WTC11 (cell line): ENCODE measurements around the gene GLI2. TPM values are rescaled to one million over a fixed set of nuclear protein-coding genes. Genes with fewer than 3 reads are reported as not detected.

Source experiments
- ATAC-seq: fragments of 200-7000 bp; cut with Tn5 transposase; 2 replicates; pipeline ENCODE4 v1.10.0; 2021; ENCODE audit warnings: mild to moderate bottlenecking, moderate library complexity
- CTCF ChIA-PET: fragments of 300-600 bp; sonication (Branson Sonifier 250); formaldehyde crosslinking; loops from one replicate; lab custom pipeline; 2021; ENCODE audit warnings: antibody characterized with exemption; lab: Charles Lee
- POLR2A ChIA-PET: fragments of 350-600 bp; sonication (Branson Sonifier 250); formaldehyde crosslinking; loops from one replicate; lab custom pipeline; 2021; ENCODE audit warnings: antibody characterized with exemption; lab: Charles Lee
- DNase-seq: peaks from one replicate; pipeline ENCODE4 v3.0.0; 2021; ENCODE audit warnings: low spot score
- H3K27ac Mint-ChIP-seq: 2 replicates; pipeline ENCODE4 v1.8.0; 2021; ENCODE audit warnings: mixed read lengths
- H3K27me3 Mint-ChIP-seq: 2 replicates; pipeline ENCODE4 v1.8.0; 2021; ENCODE audit warnings: low read depth, mild to moderate bottlenecking, moderate library complexity, mixed read lengths
- H3K36me3 Mint-ChIP-seq: 2 replicates; pipeline ENCODE4 v1.8.0; 2021; ENCODE audit warnings: mixed read lengths
- H3K4me1 Mint-ChIP-seq: 2 replicates; pipeline ENCODE4 v1.8.0; 2022; ENCODE audit warnings: mixed read lengths
- H3K4me3 Mint-ChIP-seq: 2 replicates; pipeline ENCODE4 v1.8.0; 2021; ENCODE audit warnings: mild to moderate bottlenecking, moderate library complexity, mixed read lengths
- H3K9me3 Mint-ChIP-seq: 2 replicates; pipeline ENCODE4 v1.8.0; 2021; ENCODE audit warnings: mixed read lengths
- IRF2 ChIP-seq: sonication (generic); formaldehyde crosslinking; IDR thresholded peaks from 2 replicates; pipeline ENCODE4 v1.8.0; 2022; ENCODE audit warnings: low read depth, missing genetic modification reagents, borderline replicate concordance
- JAZF1 ChIP-seq: fragments of 250-450 bp; sonication (Bioruptor Pico); IDR thresholded peaks from 2 replicates; pipeline ENCODE4 v1.9.0; 2021; ENCODE audit warnings: moderate library complexity, mild to moderate bottlenecking, inconsistent platforms
- JUN ChIP-seq: sonication (generic); formaldehyde crosslinking; IDR thresholded peaks from 2 replicates; pipeline ENCODE4 v1.8.0; 2023; ENCODE audit warnings: mild to moderate bottlenecking, missing genetic modification reagents
- KAT7 ChIP-seq: sonication (generic); formaldehyde crosslinking; IDR thresholded peaks from 2 replicates; pipeline ENCODE4 v1.8.1; 2023; ENCODE audit warnings: missing genetic modification reagents, mild to moderate bottlenecking, borderline replicate concordance
- MXD4 ChIP-seq: fragments of 250-450 bp; sonication (Bioruptor Pico); IDR thresholded peaks from 2 replicates; pipeline ENCODE4 v1.8.0; 2021; ENCODE audit warnings: mild to moderate bottlenecking, moderate library complexity, borderline replicate concordance
- NR1H2 ChIP-seq: sonication (generic); formaldehyde crosslinking; IDR thresholded peaks from 2 replicates; pipeline ENCODE4 v1.9.0; 2021; ENCODE audit warnings: mild to moderate bottlenecking, moderate library complexity, missing genetic modification reagents
- PRRX2 ChIP-seq: fragments of 250-450 bp; sonication (Bioruptor Pico); IDR thresholded peaks from 2 replicates; pipeline ENCODE4 v1.8.0; 2021; ENCODE audit warnings: mild to moderate bottlenecking
- RORB ChIP-seq: fragments of 250-450 bp; sonication (Bioruptor Pico); IDR thresholded peaks from 2 replicates; pipeline ENCODE4 v1.9.0; 2021; ENCODE audit warnings: mild to moderate bottlenecking
- SMAD3 ChIP-seq: sonication (generic); formaldehyde crosslinking; IDR thresholded peaks from 2 replicates; pipeline ENCODE4 v1.8.0; 2022; ENCODE audit warnings: missing genetic modification reagents, mild to moderate bottlenecking, borderline replicate concordance
- SOX15 ChIP-seq: fragments of 250-450 bp; sonication (Bioruptor Pico); IDR thresholded peaks from 2 replicates; pipeline ENCODE4 v1.9.0; 2021; ENCODE audit warnings: mild to moderate bottlenecking
- SP1 ChIP-seq: sonication (generic); formaldehyde crosslinking; conservative IDR thresholded peaks from 2 replicates; pipeline ENCODE4 v1.8.1; 2022; ENCODE audit warnings: missing genetic modification reagents
- total RNA-seq: library from RNA; stranded (reverse); gene quantifications from 3 replicates; pipeline ENCODE4 v1.2.3, GENCODE V29; 2021
- TF ChIP-seq, protein P1 (sequence below): sonication (generic); formaldehyde crosslinking; conservative IDR thresholded peaks from 2 replicates; pipeline ENCODE4 v1.8.1; 2023; ENCODE audit warnings: mild to moderate bottlenecking, low read depth, missing genetic modification reagents, moderate library complexity
- TF ChIP-seq, protein P2 (sequence below): sonication (generic); formaldehyde crosslinking; IDR thresholded peaks from 2 replicates; pipeline ENCODE4 v1.8.1; 2022; ENCODE audit warnings: mild to moderate bottlenecking, missing genetic modification reagents, moderate library complexity, borderline replicate concordance
- TF ChIP-seq, protein P3 (sequence below): sonication (generic); formaldehyde crosslinking; IDR thresholded peaks from 2 replicates; pipeline ENCODE4 v1.8.1; 2022; ENCODE audit warnings: low read depth, missing genetic modification reagents, borderline replicate concordance
- TF ChIP-seq, protein P4 (sequence below): fragments of 250-450 bp; sonication (Bioruptor Pico); IDR thresholded peaks from 2 replicates; pipeline ENCODE4 v1.9.0; 2021; ENCODE audit warnings: mild to moderate bottlenecking
- TF ChIP-seq, protein P5 (sequence below): fragments of 250-450 bp; sonication (Bioruptor Pico); conservative IDR thresholded peaks from 2 replicates; pipeline ENCODE4 v1.9.0; 2021; ENCODE audit warnings: mild to moderate bottlenecking
- TF ChIP-seq, protein P6 (sequence below): sonication (generic); formaldehyde crosslinking; IDR thresholded peaks from 2 replicates; pipeline ENCODE4 v1.8.1; 2022; ENCODE audit warnings: low read depth, mild to moderate bottlenecking, moderate library complexity, missing genetic modification reagents, borderline replicate concordance
- TF ChIP-seq, protein P7 (sequence below): sonication (generic); formaldehyde crosslinking; IDR thresholded peaks from 2 replicates; pipeline ENCODE4 v1.8.1; 2023; ENCODE audit warnings: mild to moderate bottlenecking, missing genetic modification reagents, moderate library complexity
- TF ChIP-seq, protein P8 (sequence below): sonication (generic); formaldehyde crosslinking; IDR thresholded peaks from 2 replicates; pipeline ENCODE4 v1.8.0; 2022; ENCODE audit warnings: mild to moderate bottlenecking, missing genetic modification reagents
- TF ChIP-seq, protein P9 (sequence below): sonication (generic); formaldehyde crosslinking; IDR thresholded peaks from 2 replicates; pipeline ENCODE4 v1.8.0; 2022; ENCODE audit warnings: mild to moderate bottlenecking, missing genetic modification reagents

GLI2 gene
- total RNA-seq, 1 experiment from 2014 or later: 60.9 TPM

DNA sequence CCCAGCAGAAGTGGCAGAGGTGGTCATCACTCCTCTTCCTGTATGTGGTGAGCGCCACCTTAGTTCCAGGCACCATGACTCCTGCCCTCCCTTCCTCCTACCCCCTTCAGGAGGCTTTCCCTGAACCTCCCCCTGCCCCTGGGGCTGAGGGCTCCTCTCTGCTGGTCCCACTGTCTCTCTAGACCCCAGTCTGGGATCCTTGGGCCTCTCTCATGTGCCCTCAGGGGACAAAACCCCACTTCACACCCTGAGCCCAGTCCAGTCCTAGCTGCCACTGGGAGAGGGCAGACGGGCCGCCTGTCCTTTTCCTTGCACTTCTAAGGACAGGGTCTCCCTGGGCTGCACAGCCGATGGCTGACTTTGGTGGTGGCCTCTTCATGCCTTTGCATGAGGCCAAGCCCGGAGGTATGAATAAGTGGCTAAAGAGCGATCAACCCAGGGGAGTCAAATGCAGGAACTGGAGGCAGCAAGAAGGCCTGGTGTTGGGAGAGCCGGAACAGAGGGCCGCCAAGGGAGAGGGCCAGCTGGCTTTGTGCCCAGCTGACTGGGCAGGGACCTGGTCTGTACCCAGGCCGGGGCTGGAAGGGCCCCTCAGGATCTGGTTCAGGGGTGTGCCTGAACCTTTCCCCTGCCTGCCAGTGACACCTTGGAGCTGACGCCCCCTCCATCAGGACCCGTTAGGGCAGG lies 29.5 kb downstream of the GLI2 start:
- peaks cover 71% of the 10 kb centered on the region for H3K4me1 Mint-ChIP-seq
- TF ChIP-seq JUN (CRISPR knock-in tag) (no peak), SMAD3 (CRISPR knock-in tag) (no peak), SP1 (CRISPR knock-in tag) (no peak), PRRX2 (CRISPR knock-in tag) (no peak), SOX15 (CRISPR knock-in tag) (no peak), MXD4 (no peak), KAT7 (CRISPR knock-in tag) (no peak), JAZF1 (CRISPR knock-in tag) (no peak), NR1H2 (no peak), IRF2 (no peak), RORB (CRISPR knock-in tag) (no peak)
- TF ChIP-seq, protein P1, sequence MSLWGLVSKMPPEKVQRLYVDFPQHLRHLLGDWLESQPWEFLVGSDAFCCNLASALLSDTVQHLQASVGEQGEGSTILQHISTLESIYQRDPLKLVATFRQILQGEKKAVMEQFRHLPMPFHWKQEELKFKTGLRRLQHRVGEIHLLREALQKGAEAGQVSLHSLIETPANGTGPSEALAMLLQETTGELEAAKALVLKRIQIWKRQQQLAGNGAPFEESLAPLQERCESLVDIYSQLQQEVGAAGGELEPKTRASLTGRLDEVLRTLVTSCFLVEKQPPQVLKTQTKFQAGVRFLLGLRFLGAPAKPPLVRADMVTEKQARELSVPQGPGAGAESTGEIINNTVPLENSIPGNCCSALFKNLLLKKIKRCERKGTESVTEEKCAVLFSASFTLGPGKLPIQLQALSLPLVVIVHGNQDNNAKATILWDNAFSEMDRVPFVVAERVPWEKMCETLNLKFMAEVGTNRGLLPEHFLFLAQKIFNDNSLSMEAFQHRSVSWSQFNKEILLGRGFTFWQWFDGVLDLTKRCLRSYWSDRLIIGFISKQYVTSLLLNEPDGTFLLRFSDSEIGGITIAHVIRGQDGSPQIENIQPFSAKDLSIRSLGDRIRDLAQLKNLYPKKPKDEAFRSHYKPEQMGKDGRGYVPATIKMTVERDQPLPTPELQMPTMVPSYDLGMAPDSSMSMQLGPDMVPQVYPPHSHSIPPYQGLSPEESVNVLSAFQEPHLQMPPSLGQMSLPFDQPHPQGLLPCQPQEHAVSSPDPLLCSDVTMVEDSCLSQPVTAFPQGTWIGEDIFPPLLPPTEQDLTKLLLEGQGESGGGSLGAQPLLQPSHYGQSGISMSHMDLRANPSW (CRISPR knock-in tag): no peak
- TF ChIP-seq, protein P2, sequence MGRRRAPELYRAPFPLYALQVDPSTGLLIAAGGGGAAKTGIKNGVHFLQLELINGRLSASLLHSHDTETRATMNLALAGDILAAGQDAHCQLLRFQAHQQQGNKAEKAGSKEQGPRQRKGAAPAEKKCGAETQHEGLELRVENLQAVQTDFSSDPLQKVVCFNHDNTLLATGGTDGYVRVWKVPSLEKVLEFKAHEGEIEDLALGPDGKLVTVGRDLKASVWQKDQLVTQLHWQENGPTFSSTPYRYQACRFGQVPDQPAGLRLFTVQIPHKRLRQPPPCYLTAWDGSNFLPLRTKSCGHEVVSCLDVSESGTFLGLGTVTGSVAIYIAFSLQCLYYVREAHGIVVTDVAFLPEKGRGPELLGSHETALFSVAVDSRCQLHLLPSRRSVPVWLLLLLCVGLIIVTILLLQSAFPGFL (CRISPR knock-in tag): no peak
- TF ChIP-seq, protein P3, sequence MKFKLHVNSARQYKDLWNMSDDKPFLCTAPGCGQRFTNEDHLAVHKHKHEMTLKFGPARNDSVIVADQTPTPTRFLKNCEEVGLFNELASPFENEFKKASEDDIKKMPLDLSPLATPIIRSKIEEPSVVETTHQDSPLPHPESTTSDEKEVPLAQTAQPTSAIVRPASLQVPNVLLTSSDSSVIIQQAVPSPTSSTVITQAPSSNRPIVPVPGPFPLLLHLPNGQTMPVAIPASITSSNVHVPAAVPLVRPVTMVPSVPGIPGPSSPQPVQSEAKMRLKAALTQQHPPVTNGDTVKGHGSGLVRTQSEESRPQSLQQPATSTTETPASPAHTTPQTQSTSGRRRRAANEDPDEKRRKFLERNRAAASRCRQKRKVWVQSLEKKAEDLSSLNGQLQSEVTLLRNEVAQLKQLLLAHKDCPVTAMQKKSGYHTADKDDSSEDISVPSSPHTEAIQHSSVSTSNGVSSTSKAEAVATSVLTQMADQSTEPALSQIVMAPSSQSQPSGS: no peak
- TF ChIP-seq, protein P4, sequence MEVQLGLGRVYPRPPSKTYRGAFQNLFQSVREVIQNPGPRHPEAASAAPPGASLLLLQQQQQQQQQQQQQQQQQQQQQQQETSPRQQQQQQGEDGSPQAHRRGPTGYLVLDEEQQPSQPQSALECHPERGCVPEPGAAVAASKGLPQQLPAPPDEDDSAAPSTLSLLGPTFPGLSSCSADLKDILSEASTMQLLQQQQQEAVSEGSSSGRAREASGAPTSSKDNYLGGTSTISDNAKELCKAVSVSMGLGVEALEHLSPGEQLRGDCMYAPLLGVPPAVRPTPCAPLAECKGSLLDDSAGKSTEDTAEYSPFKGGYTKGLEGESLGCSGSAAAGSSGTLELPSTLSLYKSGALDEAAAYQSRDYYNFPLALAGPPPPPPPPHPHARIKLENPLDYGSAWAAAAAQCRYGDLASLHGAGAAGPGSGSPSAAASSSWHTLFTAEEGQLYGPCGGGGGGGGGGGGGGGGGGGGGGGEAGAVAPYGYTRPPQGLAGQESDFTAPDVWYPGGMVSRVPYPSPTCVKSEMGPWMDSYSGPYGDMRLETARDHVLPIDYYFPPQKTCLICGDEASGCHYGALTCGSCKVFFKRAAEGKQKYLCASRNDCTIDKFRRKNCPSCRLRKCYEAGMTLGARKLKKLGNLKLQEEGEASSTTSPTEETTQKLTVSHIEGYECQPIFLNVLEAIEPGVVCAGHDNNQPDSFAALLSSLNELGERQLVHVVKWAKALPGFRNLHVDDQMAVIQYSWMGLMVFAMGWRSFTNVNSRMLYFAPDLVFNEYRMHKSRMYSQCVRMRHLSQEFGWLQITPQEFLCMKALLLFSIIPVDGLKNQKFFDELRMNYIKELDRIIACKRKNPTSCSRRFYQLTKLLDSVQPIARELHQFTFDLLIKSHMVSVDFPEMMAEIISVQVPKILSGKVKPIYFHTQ (CRISPR knock-in tag): no peak
- TF ChIP-seq, protein P5, sequence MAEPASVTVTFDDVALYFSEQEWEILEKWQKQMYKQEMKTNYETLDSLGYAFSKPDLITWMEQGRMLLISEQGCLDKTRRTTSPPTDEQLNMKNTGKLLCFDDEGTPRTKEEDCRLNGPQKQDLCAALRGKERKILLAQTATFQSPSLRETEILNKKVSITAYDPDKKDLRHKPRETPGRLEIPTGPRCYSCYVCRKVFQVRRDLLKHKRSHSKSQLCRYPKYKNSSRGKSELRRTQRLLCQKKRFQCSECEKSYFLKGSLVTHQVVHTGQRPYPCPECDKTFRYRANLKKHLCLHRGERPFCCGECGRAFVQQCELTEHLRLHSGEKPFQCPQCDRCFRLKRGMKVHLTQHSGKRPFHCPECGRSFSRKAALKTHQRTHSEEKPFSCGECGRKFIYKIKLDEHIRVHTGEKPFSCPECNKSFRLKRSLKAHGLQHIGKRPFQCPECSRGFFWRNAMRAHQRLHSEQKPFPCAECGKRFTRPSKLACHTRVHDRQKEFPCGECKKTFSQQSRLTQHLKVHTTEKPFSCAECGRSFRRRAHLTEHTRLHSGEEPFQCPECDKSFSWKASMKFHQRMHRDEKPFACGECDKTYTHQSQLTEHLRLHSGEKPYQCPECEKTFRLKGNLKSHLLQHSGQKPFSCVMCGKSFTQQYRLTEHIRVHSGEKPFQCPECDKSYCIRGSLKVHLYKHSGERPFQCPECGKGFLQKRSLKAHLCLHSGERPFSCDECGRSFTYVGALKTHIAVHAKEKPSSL: no peak
- TF ChIP-seq, protein P6, sequence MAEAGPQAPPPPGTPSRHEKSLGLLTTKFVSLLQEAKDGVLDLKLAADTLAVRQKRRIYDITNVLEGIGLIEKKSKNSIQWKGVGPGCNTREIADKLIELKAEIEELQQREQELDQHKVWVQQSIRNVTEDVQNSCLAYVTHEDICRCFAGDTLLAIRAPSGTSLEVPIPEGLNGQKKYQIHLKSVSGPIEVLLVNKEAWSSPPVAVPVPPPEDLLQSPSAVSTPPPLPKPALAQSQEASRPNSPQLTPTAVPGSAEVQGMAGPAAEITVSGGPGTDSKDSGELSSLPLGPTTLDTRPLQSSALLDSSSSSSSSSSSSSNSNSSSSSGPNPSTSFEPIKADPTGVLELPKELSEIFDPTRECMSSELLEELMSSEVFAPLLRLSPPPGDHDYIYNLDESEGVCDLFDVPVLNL (CRISPR knock-in tag): no peak
- TF ChIP-seq, protein P7, sequence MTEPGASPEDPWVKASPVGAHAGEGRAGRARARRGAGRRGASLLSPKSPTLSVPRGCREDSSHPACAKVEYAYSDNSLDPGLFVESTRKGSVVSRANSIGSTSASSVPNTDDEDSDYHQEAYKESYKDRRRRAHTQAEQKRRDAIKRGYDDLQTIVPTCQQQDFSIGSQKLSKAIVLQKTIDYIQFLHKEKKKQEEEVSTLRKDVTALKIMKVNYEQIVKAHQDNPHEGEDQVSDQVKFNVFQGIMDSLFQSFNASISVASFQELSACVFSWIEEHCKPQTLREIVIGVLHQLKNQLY: no peak
- TF ChIP-seq, protein P8, sequence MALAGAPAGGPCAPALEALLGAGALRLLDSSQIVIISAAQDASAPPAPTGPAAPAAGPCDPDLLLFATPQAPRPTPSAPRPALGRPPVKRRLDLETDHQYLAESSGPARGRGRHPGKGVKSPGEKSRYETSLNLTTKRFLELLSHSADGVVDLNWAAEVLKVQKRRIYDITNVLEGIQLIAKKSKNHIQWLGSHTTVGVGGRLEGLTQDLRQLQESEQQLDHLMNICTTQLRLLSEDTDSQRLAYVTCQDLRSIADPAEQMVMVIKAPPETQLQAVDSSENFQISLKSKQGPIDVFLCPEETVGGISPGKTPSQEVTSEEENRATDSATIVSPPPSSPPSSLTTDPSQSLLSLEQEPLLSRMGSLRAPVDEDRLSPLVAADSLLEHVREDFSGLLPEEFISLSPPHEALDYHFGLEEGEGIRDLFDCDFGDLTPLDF (CRISPR knock-in tag): no peak
- TF ChIP-seq, protein P9, sequence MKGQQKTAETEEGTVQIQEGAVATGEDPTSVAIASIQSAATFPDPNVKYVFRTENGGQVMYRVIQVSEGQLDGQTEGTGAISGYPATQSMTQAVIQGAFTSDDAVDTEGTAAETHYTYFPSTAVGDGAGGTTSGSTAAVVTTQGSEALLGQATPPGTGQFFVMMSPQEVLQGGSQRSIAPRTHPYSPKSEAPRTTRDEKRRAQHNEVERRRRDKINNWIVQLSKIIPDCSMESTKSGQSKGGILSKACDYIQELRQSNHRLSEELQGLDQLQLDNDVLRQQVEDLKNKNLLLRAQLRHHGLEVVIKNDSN: no peak

More for the DNA sequence above, 29.5 kb downstream of the GLI2 start:
- ChIA-PET CTCF (interaction anchor here (0.5 to 2.2 kb wide), 4 partner anchors 28 to 156 kb away, joined by 3 to 8 read pairs (median 5); no protein-coding TSS in a partner anchor), POLR2A (no interaction called here)
- ATAC-seq (no peak), DNase-seq (peak; percentile 11)
- no peak overlapping the region for H3K4me3 Mint-ChIP-seq
- no peaks in the 10 kb centered on the region for H3K9me3 Mint-ChIP-seq
- H3K36me3 Mint-ChIP-seq: no peaks in the 10 kb centered on the region
- H3K27ac Mint-ChIP-seq: peak overlapping the region; percentile 94
- H3K27me3 Mint-ChIP-seq: no peaks in the 10 kb centered on the region
